HepG2 (cell line): ENCODE results near the gene CUL4B. TPM values are rescaled to one million over a fixed set of nuclear protein-coding genes. Genes with fewer than 3 reads are reported as not detected.

Experiments
- ATAC-seq: fragments of 200-7000 bp; cut with Tn5 transposase; 3 replicates; pipeline ENCODE4 v1.9.1; 2020; ENCODE audit warnings: mild to moderate bottlenecking, moderate library complexity
- BruUV-seq: library from RNA; stranded (reverse); fragments of 400-500 nt; replicated peaks from 2 replicates; lab custom pipeline; 2021; lab: Mats Ljungman, UMichigan
- CTCF ChIA-PET: fragments of 300-600 bp; formaldehyde crosslinking; extraction: SDS; loops from one replicate; lab custom pipeline; 2021; ENCODE audit warnings: low total read pairs, inconsistent platforms, low intra/inter-chr PET ratio; lab: Yijun Ruan, JAX
- POLR2A ChIA-PET: fragments of 350-600 bp; sonication (Branson Sonifier 250); formaldehyde crosslinking; loops from one replicate; lab custom pipeline; 2020; ENCODE audit warnings: antibody characterized with exemption, inconsistent platforms; lab: Yijun Ruan, JAX
- DNase-seq: peaks from one replicate; pipeline ENCODE4 v3.0.0-alpha.2; 2015; ENCODE audit warnings: low spot score
- FAIRE-seq: peaks from 3 replicates; lab custom pipeline; 2011; peaks lifted over from hg19 to GRCh38; lab: Jason Lieb, UNC
- H2AFZ ChIP-seq: one replicate; pipeline ENCODE4 v1.6.1; 2011; ENCODE audit warnings: low read length, inconsistent platforms
- H3K27ac ChIP-seq: fragments of 300-600 bp; 3 replicates; pipeline ENCODE4 v1.8.0; 2011; ENCODE audit warnings: mixed run types, mild to moderate bottlenecking, mixed read lengths, low read length, inconsistent platforms; ENCODE audit not compliant: insufficient read depth; ENCODE audit errors: extremely low read length
- H3K27me3 ChIP-seq, 2 experiments: fragments of 200-600 bp in 1 of 2; 2 replicates in 1 of 2; 3 replicates in 1 of 2; pipeline versions ENCODE4 v1.6.0 to v1.8.0; 2011; ENCODE audit warnings: low read length in 2 of 2, mild to moderate bottlenecking in 2 of 2, moderate library complexity in 2 of 2, inconsistent platforms in 1 of 2; ENCODE audit not compliant: insufficient read depth in 2 of 2, control insufficient read depth in 1 of 2
- H3K36me3 ChIP-seq, 2 experiments: fragments of 200-600 bp in 1 of 2; replicated peaks in 1 of 2; 2 replicates in 1 of 2; 3 replicates in 1 of 2; pipeline versions ENCODE4 v1.5.1 to v1.8.0; 2011; ENCODE audit warnings: low read length in 2 of 2, inconsistent platforms in 1 of 2; ENCODE audit not compliant: insufficient read depth in 2 of 2, control insufficient read depth in 1 of 2
- H3K4me1 ChIP-seq: 2 replicates; pipeline ENCODE4 v1.5.1; 2012; ENCODE audit warnings: low read length, inconsistent platforms; ENCODE audit not compliant: insufficient read depth
- H3K4me2 ChIP-seq: 2 replicates; pipeline ENCODE4 v1.6.0; 2011; ENCODE audit warnings: low read depth, low read length, inconsistent platforms
- H3K4me3 ChIP-seq, 3 experiments: fragments of 200-600 bp in 1 of 3; sonication (generic), shearing (Covaris generic) in 1 of 3; replicated peaks in 1 of 3; 2 replicates each; pipeline ENCODE4 v1.5.1; 2011 to 2016; ENCODE audit warnings: low read length in 3 of 3, inconsistent platforms in 2 of 3, low read depth in 2 of 3, mild to moderate bottlenecking in 2 of 3, control low read depth in 1 of 3, mixed read lengths in 1 of 3; ENCODE audit not compliant: insufficient read depth in 1 of 3
- H3K79me2 ChIP-seq: one replicate; pipeline ENCODE4 v1.6.1; 2011; ENCODE audit warnings: low read length, inconsistent platforms; ENCODE audit not compliant: insufficient read depth
- H3K9ac ChIP-seq: 2 replicates; pipeline ENCODE4 v1.6.0; 2011; ENCODE audit warnings: mild to moderate bottlenecking, low read depth, low read length, inconsistent platforms; ENCODE audit not compliant: insufficient read depth
- H3K9me3 ChIP-seq: 2 replicates; pipeline ENCODE4 v1.5.1; 2012; ENCODE audit warnings: mild to moderate bottlenecking, low read length
- H4K20me1 ChIP-seq: 2 replicates; pipeline ENCODE4 v1.6.0; 2011; ENCODE audit warnings: inconsistent platforms, mild to moderate bottlenecking, low read length, moderate library complexity; ENCODE audit not compliant: insufficient read depth
- ATF1 ChIP-seq: IDR thresholded peaks from 2 replicates; pipeline ENCODE4 v1.6.1; 2016; ENCODE audit warnings: mild to moderate bottlenecking, control low read depth
- HMGXB3 ChIP-seq: sonication (generic); formaldehyde crosslinking; IDR thresholded peaks from 2 replicates; pipeline ENCODE4 v1.4.0; 2020; ENCODE audit warnings: missing genetic modification reagents, borderline replicate concordance
- POLR2AphosphoS2 ChIP-seq: IDR thresholded peaks from 2 replicates; pipeline ENCODE4 v1.6.1; 2011; ENCODE audit warnings: low read depth, low read length, improper control_type of control experiment
- PREB ChIP-seq: sonication (generic); formaldehyde crosslinking; IDR thresholded peaks from 2 replicates; pipeline ENCODE4 v1.4.0; 2020; ENCODE audit warnings: missing genetic modification reagents
- REXO4 ChIP-seq: sonication (generic); formaldehyde crosslinking; IDR thresholded peaks from 2 replicates; pipeline ENCODE4 v1.8.0; 2022; ENCODE audit warnings: missing genetic modification reagents, mild to moderate bottlenecking, borderline replicate concordance
- ZNF280B ChIP-seq: sonication (generic); formaldehyde crosslinking; IDR thresholded peaks from 2 replicates; pipeline ENCODE4 v1.5.0; 2020; ENCODE audit warnings: missing genetic modification reagents, mild to moderate bottlenecking, borderline replicate concordance
- ZNF329 ChIP-seq: sonication (generic); formaldehyde crosslinking; IDR thresholded peaks from 2 replicates; pipeline ENCODE4 v1.9.0; 2021; ENCODE audit warnings: low read depth, mild to moderate bottlenecking, missing genetic modification reagents
- ZNF343 ChIP-seq: sonication (generic); formaldehyde crosslinking; IDR thresholded peaks from 2 replicates; pipeline ENCODE4 v1.4.0; 2020; ENCODE audit warnings: mild to moderate bottlenecking, missing genetic modification reagents
- ZNF44 ChIP-seq: sonication (generic); formaldehyde crosslinking; IDR thresholded peaks from 2 replicates; pipeline ENCODE4 v1.5.1; 2020; ENCODE audit warnings: mild to moderate bottlenecking, missing genetic modification reagents
- ZNF546 ChIP-seq: sonication (generic); formaldehyde crosslinking; conservative IDR thresholded peaks from 2 replicates; pipeline ENCODE4 v1.8.1; 2023; ENCODE audit warnings: mild to moderate bottlenecking, missing genetic modification reagents
- ZNF792 ChIP-seq: IDR thresholded peaks from 2 replicates; pipeline ENCODE4 v1.6.1; 2016
- ZNF816 ChIP-seq: sonication (generic); formaldehyde crosslinking; IDR thresholded peaks from 2 replicates; pipeline ENCODE4 v1.8.0; 2022; ENCODE audit warnings: missing genetic modification reagents, mild to moderate bottlenecking, borderline replicate concordance
- WGBS: methylation state at CpG from one replicate; pipeline ENCODE4 v1.1.6; 2017; ENCODE audit warnings: low lambda C conversion rate; 5-methylcytosine and 5-hydroxymethylcytosine counted together
- in situ Hi-C: cut with HindIII; loops from 2 replicates; pipeline ENCODE4 v1.10.0; 2017; ENCODE audit warnings: low pct_unique_long_range_greater_than_20kb; ENCODE audit not compliant: extremely low pct_ligation_motif_present
- intact Hi-C: fragments of 100-400 bp; cut with micrococcal nuclease; formaldehyde crosslinking; loops from one replicate; pipeline ENCODE4 v1.10.0; 2022; ENCODE audit not compliant: unreplicated experiment
- polyA plus RNA-seq, 8 experiments: library from polyadenylated mRNA; depleted of rRNA in 3 of 8; stranded (reverse) in 7 of 8; unstranded in 1 of 8; fragments of >200 nt; fragmentation: Illumina TruSeq in 4 of 8; extraction: Trizol in 4 of 8; gene quantifications; 2 replicates each; pipeline versions ENCODE4 v1.2.1 to v1.2.3, GENCODE V29; 2011 to 2016; ENCODE audit warnings: low read depth in 4 of 8, missing spikeins in 1 of 8, mixed read lengths in 1 of 8; ENCODE audit not compliant: insufficient read depth in 1 of 8
- total RNA-seq, 5 experiments: library from RNA; depleted of rRNA; stranded (reverse); fragments of >200 nt; fragmentation: Illumina TruSeq; extraction: Trizol; gene quantifications; 2 replicates each; pipeline ENCODE4 v1.2.3, GENCODE V29; 2016; ENCODE audit warnings: low read depth in 1 of 5

The CUL4B gene
- total and polyA plus RNA-seq, 2 of the 13 experiments (the other 11 are each of a cell fraction or from before 2014, with no cell fraction given): 21.6 to 28.5 TPM

- CTCF ChIA-PET: no interaction called here
- Histone ChIP-seq H3K4me3 (no peak overlapping the region), H3K4me2 (no peak overlapping the region), H3K36me3 (no peaks in the 10 kb centered on the region), H2AFZ (peak overlapping the region; percentile 27), H3K27me3 (no peaks in the 10 kb centered on the region), H3K4me1 (no peaks in the 10 kb centered on the region), H4K20me1 (no peaks in the 10 kb centered on the region), H3K9me3 (no peaks in the 10 kb centered on the region), H3K79me2 (no peaks in the 10 kb centered on the region), H3K27ac (no peak overlapping the region), H3K9ac (no peak overlapping the region)
- in situ Hi-C loops (loop anchor here (10.0 kb wide), 1 partner anchor 255 kb away; no protein-coding TSS in a partner anchor), intact Hi-C loops (loop anchor here (5.0 kb wide), 1 partner anchor 178 kb away; no protein-coding TSS in a partner anchor)
- TF ChIP-seq ZNF343 (CRISPR knock-in tag) (no peak), ATF1 (CRISPR knock-in tag) (no peak), ZNF792 (CRISPR knock-in tag) (no peak), ZNF280B (CRISPR knock-in tag) (no peak), ZNF816 (CRISPR knock-in tag) (no peak), HMGXB3 (CRISPR knock-in tag) (no peak), ZNF44 (CRISPR knock-in tag) (no peak), ZNF546 (CRISPR knock-in tag) (no peak), ZNF329 (CRISPR knock-in tag) (no peak), POLR2AphosphoS2 (no peak), PREB (no peak), REXO4 (CRISPR knock-in tag) (no peak)
- FAIRE-seq (no peak), ATAC-seq (no peak), DNase-seq (no peak)
- POLR2A ChIA-PET: no interaction called here
- no TSS peak for BruUV-seq
- WGBS: 68% methylated on average over 3 of the region's 4 CpGs
Measured at GRCh38 chrX:120499301-120500072, 61.3 kb downstream of the CUL4B start.
